ENCODE data around the gene CHIA.

CHIA gene

GRCh38 chr1:111294390-111294789 lies 3.7 kb downstream of the CHIA start:
- DNase-seq (ENCODE audit: low spot score), result no peak
- POLR2A ChIA-PET (ENCODE audit: low non-redundant PET), result no interaction called here
- no peak overlapping the region for H3K27ac ChIP-seq
- CTCF ChIA-PET, result interaction anchor here (0.7 kb wide), 1 partner anchor 1100 kb away, joined by 4 read pairs; no protein-coding TSS in a partner anchor
- TF ChIP-seq, protein P1, sequence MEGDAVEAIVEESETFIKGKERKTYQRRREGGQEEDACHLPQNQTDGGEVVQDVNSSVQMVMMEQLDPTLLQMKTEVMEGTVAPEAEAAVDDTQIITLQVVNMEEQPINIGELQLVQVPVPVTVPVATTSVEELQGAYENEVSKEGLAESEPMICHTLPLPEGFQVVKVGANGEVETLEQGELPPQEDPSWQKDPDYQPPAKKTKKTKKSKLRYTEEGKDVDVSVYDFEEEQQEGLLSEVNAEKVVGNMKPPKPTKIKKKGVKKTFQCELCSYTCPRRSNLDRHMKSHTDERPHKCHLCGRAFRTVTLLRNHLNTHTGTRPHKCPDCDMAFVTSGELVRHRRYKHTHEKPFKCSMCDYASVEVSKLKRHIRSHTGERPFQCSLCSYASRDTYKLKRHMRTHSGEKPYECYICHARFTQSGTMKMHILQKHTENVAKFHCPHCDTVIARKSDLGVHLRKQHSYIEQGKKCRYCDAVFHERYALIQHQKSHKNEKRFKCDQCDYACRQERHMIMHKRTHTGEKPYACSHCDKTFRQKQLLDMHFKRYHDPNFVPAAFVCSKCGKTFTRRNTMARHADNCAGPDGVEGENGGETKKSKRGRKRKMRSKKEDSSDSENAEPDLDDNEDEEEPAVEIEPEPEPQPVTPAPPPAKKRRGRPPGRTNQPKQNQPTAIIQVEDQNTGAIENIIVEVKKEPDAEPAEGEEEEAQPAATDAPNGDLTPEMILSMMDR (conservative IDR thresholded peaks at IDR 0.05; ENCODE audit: low read depth), result no peak

GRCh38 chr1:111302374-111302773 lies 11.7 kb downstream of the CHIA start:
- ChIA-PET CTCF (interaction anchor here (0.6 kb wide), 1 partner anchor 109 kb away, joined by 3 read pairs; no protein-coding TSS in a partner anchor), POLR2A (ENCODE audit: low non-redundant PET) (no interaction called here)
- TF ChIP-seq, protein P1 (conservative IDR thresholded peaks at IDR 0.05; ENCODE audit: low read depth), result no peak
- no peak for DNase-seq (ENCODE audit: low spot score)
- no peak overlapping the region for H3K27ac ChIP-seq

GRCh38 chr1:111309690-111310089 lies 19.0 kb downstream of the CHIA start:
- no peak for DNase-seq (ENCODE audit: low spot score)
- TF ChIP-seq, protein P1 (conservative IDR thresholded peaks at IDR 0.05; ENCODE audit: low read depth), result no peak
- ChIA-PET POLR2A (ENCODE audit: low non-redundant PET) (no interaction called here), CTCF (no interaction called here)
- no peak overlapping the region for H3K27ac ChIP-seq

DNA sequence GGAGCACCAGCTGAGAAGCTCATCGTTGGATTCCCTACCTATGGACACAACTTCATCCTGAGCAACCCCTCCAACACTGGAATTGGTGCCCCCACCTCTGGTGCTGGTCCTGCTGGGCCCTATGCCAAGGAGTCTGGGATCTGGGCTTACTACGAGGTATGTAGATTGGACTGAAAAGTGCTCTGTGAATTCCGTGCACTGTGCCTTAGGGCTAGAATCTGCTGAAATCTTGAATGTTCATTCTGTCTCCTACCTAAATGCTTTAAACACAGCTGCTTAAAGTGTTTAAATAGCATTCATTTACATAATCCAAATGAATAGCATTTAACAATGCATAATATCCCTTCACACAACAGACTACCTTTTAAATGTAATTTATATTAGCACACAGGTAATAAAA lies 27.9 kb downstream of the CHIA start:
- TF ChIP-seq, protein P1 (conservative IDR thresholded peaks at IDR 0.05; ENCODE audit: low read depth), result no peak
- ChIA-PET POLR2A (ENCODE audit: low non-redundant PET) (no interaction called here), CTCF (no interaction called here)
- no peak for DNase-seq (ENCODE audit: low spot score)
- H3K27ac ChIP-seq, result no peak overlapping the region

- ChIA-PET CTCF (no interaction called here), POLR2A (ENCODE audit: low non-redundant PET) (no interaction called here)
- H3K27ac ChIP-seq, result no peak overlapping the region
- no peak for DNase-seq (ENCODE audit: low spot score)
- TF ChIP-seq, protein P1 (conservative IDR thresholded peaks at IDR 0.05; ENCODE audit: low read depth), result no peak
Measured at GRCh38 chr1:111320066-111320879, 29.6 kb downstream of the CHIA start.

DNA sequence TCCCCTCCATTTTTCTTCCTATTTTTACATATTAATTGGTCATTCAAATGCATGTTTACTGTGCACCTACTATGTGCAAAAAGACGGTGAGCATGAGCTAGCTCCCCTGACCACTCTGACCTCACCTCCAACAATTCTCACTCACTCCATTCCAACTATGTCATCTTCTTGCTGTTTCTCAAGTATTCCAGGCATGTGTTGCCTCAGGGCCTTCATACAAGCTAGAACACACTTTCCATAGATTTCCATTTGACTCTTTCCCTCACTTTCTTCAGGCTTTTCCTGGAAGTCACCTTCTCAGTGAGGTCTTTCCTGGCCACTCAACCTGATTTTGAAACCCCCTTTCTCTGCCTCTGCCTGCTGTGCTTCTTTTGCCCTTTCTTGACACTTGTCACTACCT lies 32.6 kb downstream of the CHIA start:
- TF ChIP-seq, protein P1 (conservative IDR thresholded peaks at IDR 0.05; ENCODE audit: low read depth), result no peak
- POLR2A ChIA-PET (ENCODE audit: low non-redundant PET), result no interaction called here
- CTCF ChIA-PET, result no interaction called here
- no peak overlapping the region for H3K27ac ChIP-seq
- peak; percentile 13 for DNase-seq (ENCODE audit: low spot score)

Measured in RWPE1 (cell line).